IMR-90 (cell line): ENCODE results near the gene JMJD1C. TPM values are rescaled to one million over a fixed set of nuclear protein-coding genes. Genes with fewer than 3 reads are reported as not detected.

ENCODE experiments used
- ATAC-seq: fragments of 200-7000 bp; cut with Tn5 transposase; 2 replicates; pipeline ENCODE4 v1.9.1; 2020; ENCODE audit warnings: low read depth, mild to moderate bottlenecking, moderate library complexity
- BruUV-seq: library from RNA; stranded (reverse); fragments of 400-500 nt; replicated peaks from 2 replicates; lab custom pipeline; 2021; lab: Mats Ljungman, UMichigan
- CTCF ChIA-PET: fragments of 300-600 bp; formaldehyde crosslinking; extraction: SDS; loops from one replicate; lab custom pipeline; 2021; ENCODE audit warnings: antibody characterized with exemption; lab: Yijun Ruan, JAX
- POLR2A ChIA-PET: fragments of 300-600 bp; sonication (Branson Sonifier 250); formaldehyde crosslinking; loops from one replicate; lab custom pipeline; 2022; ENCODE audit warnings: antibody characterized with exemption; ENCODE audit not compliant: unreplicated experiment; lab: Charles Lee
- DNase-seq: peaks from one replicate; pipeline ENCODE4 v3.0.0; 2013
- H2AFZ ChIP-seq: replicated peaks from 2 replicates; pipeline ENCODE3; 2013; ENCODE audit warnings: low read length, mild to moderate bottlenecking; ENCODE audit not compliant: poor library complexity
- H2AK5ac ChIP-seq: 2 replicates; pipeline ENCODE4 v1.6.1; 2013; ENCODE audit warnings: low read depth, low read length, inconsistent platforms
- H2AK9ac ChIP-seq: replicated peaks from 2 replicates; pipeline ENCODE3; 2013; ENCODE audit warnings: mild to moderate bottlenecking, low read depth, low read length, moderate library complexity; ENCODE audit not compliant: poor library complexity
- H2BK120ac ChIP-seq: 2 replicates; pipeline ENCODE4 v1.6.1; 2013; ENCODE audit warnings: low read depth, low read length, inconsistent platforms
- H2BK15ac ChIP-seq: 3 replicates; pipeline ENCODE4 v1.6.1; 2013; ENCODE audit warnings: low read depth, low read length, inconsistent platforms
- H2BK20ac ChIP-seq: 2 replicates; pipeline ENCODE4 v1.6.1; 2013; ENCODE audit warnings: low read depth, mild to moderate bottlenecking, inconsistent platforms, low read length, moderate library complexity
- H2BK5ac ChIP-seq: 2 replicates; pipeline ENCODE4 v1.6.1; 2013; ENCODE audit warnings: mild to moderate bottlenecking, low read depth, low read length, inconsistent platforms; ENCODE audit not compliant: poor library complexity, severe bottlenecking
- H3K14ac ChIP-seq: replicated peaks from 2 replicates; pipeline ENCODE4 v1.6.1; 2013; ENCODE audit warnings: low read depth, low read length, inconsistent platforms
- H3K18ac ChIP-seq: 2 replicates; pipeline ENCODE4 v1.6.1; 2013; ENCODE audit warnings: low read depth, low read length, control low read depth
- H3K23ac ChIP-seq: 2 replicates; pipeline ENCODE4 v1.6.1; 2013; ENCODE audit warnings: low read depth, low read length, inconsistent platforms
- H3K27ac ChIP-seq: 2 replicates; pipeline ENCODE4 v1.5.1; 2013; ENCODE audit warnings: mild to moderate bottlenecking, control low read depth, low read length; ENCODE audit not compliant: insufficient read depth
- H3K27me3 ChIP-seq: 2 replicates; pipeline ENCODE4 v1.6.1; 2013; ENCODE audit warnings: low read length; ENCODE audit not compliant: control insufficient read depth, insufficient read depth
- H3K36me3 ChIP-seq: 2 replicates; pipeline ENCODE4 v1.6.1; 2013; ENCODE audit warnings: low read length, mixed read lengths; ENCODE audit not compliant: control insufficient read depth, insufficient read depth
- H3K4ac ChIP-seq: 2 replicates; pipeline ENCODE4 v1.6.1; 2013; ENCODE audit warnings: low read depth, low read length, inconsistent platforms
- H3K4me1 ChIP-seq: 2 replicates; pipeline ENCODE4 v1.6.1; 2013; ENCODE audit warnings: low read length, mixed read lengths; ENCODE audit not compliant: control insufficient read depth, insufficient read depth
- H3K4me2 ChIP-seq: 2 replicates; pipeline ENCODE4 v1.6.1; 2013; ENCODE audit warnings: low read depth, mild to moderate bottlenecking, control low read depth, low read length, moderate library complexity
- H3K4me3 ChIP-seq: 2 replicates; pipeline ENCODE4 v1.5.1; 2013; ENCODE audit warnings: low read depth, mild to moderate bottlenecking, control low read depth, low read length, moderate library complexity; ENCODE audit not compliant: insufficient read depth
- H3K56ac ChIP-seq: 2 replicates; pipeline ENCODE4 v1.6.1; 2013; ENCODE audit warnings: low read length, inconsistent platforms; ENCODE audit not compliant: insufficient read depth; ENCODE audit errors: extremely low read depth
- H3K79me1 ChIP-seq, 2 experiments: 2 replicates each; pipeline ENCODE4 v1.6.1; 2013; ENCODE audit warnings: low read length in 2 of 2, inconsistent platforms in 1 of 2, low read depth in 1 of 2
- H3K9ac ChIP-seq: 2 replicates; pipeline ENCODE4 v1.6.1; 2013; ENCODE audit warnings: low read depth, low read length, control low read depth
- H3K9me1 ChIP-seq: 2 replicates; pipeline ENCODE4 v1.6.1; 2013; ENCODE audit warnings: low read length, inconsistent platforms; ENCODE audit not compliant: insufficient read depth
- H3K9me3 ChIP-seq: 2 replicates; pipeline ENCODE4 v1.6.1; 2013; ENCODE audit warnings: low read length; ENCODE audit not compliant: control insufficient read depth, insufficient read depth
- H4K20me1 ChIP-seq: 2 replicates; pipeline ENCODE4 v1.6.1; 2013; ENCODE audit warnings: low read length, inconsistent platforms; ENCODE audit not compliant: insufficient read depth
- H4K5ac ChIP-seq: 2 replicates; pipeline ENCODE4 v1.6.1; 2013; ENCODE audit warnings: mild to moderate bottlenecking, low read depth, low read length, control low read depth
- H4K8ac ChIP-seq, 2 experiments: 2 replicates each; pipeline ENCODE4 v1.6.1; 2013; ENCODE audit warnings: low read depth in 2 of 2, low read length in 2 of 2, control low read depth in 1 of 2, inconsistent platforms in 1 of 2
- H4K91ac ChIP-seq: 2 replicates; pipeline ENCODE4 v1.6.1; 2013; ENCODE audit warnings: low read depth, low read length, inconsistent platforms; ENCODE audit not compliant: insufficient read depth
- BHLHE40 ChIP-seq: fragments of 150-350 bp; IDR thresholded peaks from 2 replicates; pipeline ENCODE4 v1.6.1; 2016; ENCODE audit warnings: mild to moderate bottlenecking, low read depth, low read length
- CHD1 ChIP-seq: IDR thresholded peaks from 2 replicates; pipeline ENCODE4 v1.6.1; 2012; ENCODE audit warnings: low read depth, low read length, improper control_type of control experiment
- FOS ChIP-seq: fragments of 150-350 bp; IDR thresholded peaks from 2 replicates; pipeline ENCODE4 v1.6.1; 2016; ENCODE audit warnings: low read depth, low read length
- RAD21 ChIP-seq: IDR thresholded peaks from 2 replicates; pipeline ENCODE4 v1.6.1; 2012; ENCODE audit warnings: low read length, improper control_type of control experiment
- RFX5 ChIP-seq: IDR thresholded peaks from 2 replicates; pipeline ENCODE4 v1.8.0; 2012; ENCODE audit warnings: low read depth, mild to moderate bottlenecking, low read length, moderate library complexity
- SMC3 ChIP-seq: fragments of 150-350 bp; IDR thresholded peaks from 2 replicates; pipeline ENCODE4 v1.6.1; 2016; ENCODE audit warnings: low read depth, mild to moderate bottlenecking, antibody characterized with exemption, low read length, moderate library complexity
- WGBS, 2 experiments: methylation state at CpG; one replicate each; pipeline versions ENCODE4 v1.1.5 to v1.1.7; 2013; ENCODE audit warnings: missing lambda C conversion rate in 2 of 2; ENCODE audit not compliant: insufficient read length in 1 of 2; ENCODE audit errors: extremely low coverage in 2 of 2; 5-methylcytosine and 5-hydroxymethylcytosine counted together
- dilution Hi-C: fragments of 300-500 bp; cut with HindIII; formaldehyde crosslinking; loops from one replicate; pipeline ENCODE4 v1.14.3; 2018; ENCODE audit warnings: low sequenced_read_pairs; ENCODE audit not compliant: unreplicated experiment
- in situ Hi-C: fragments of 300-500 bp; cut with MboI; formaldehyde crosslinking; loops from 3 replicates; pipeline ENCODE4 v1.14.3; 2019; ENCODE audit warnings: low sequenced_read_pairs, inconsistent platforms, mixed read lengths
- intact Hi-C: fragments of 100-400 bp; cut with micrococcal nuclease; formaldehyde crosslinking; loops from 2 replicates; pipeline ENCODE4 v1.10.0; 2022
- polyA plus RNA-seq, 3 experiments: library from polyadenylated mRNA; depleted of rRNA; stranded (reverse); fragments of >200 nt; gene quantifications; 2 replicates each; pipeline ENCODE4 v1.2.3, GENCODE V29; 2012; ENCODE audit warnings: low replicate concordance in 1 of 3
- total RNA-seq: library from RNA; depleted of rRNA; stranded (reverse); fragments of >200 nt; gene quantifications from 2 replicates; pipeline ENCODE4 v1.2.3, GENCODE V29; 2012
- TF ChIP-seq, protein P1 (sequence below): conservative IDR thresholded peaks from 2 replicates; pipeline ENCODE4 v1.5.1; 2012; ENCODE audit warnings: mild to moderate bottlenecking, low read depth, low read length, improper control_type of control experiment
- TF ChIP-seq, protein P2 (sequence below): fragments of 150-350 bp; IDR thresholded peaks from 2 replicates; pipeline ENCODE4 v1.6.1; 2017; ENCODE audit warnings: mild to moderate bottlenecking, antibody characterized with exemption, low read length, low read depth

JMJD1C gene
- total and polyA plus RNA-seq, 2 of the 4 experiments (the other 2 are of a cell fraction) = 15.6 to 96.8 TPM

DNA sequence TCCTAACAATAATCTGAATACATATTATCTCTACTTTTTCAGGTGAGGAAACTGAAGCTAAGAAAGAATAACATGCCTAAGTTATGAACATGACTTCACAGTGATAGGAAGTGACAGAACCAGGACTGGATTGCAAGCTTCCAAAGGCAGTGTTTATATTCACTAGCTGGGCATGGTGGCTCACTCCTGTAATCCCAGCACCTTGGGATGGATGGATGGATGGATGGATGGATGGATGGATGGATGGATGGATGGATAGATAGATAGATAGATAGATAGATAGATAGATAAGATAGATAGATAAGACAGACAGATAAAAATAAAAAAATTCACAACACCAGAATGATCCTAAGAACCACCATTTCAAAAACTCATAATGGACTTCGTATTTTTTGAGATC lies 18.2 kb upstream of the JMJD1C start:
- Histone ChIP-seq H4K91ac (no peak overlapping the region), H2AFZ (no peak overlapping the region), H3K27ac (no peak overlapping the region), H3K9me1 (peaks cover 9% of the 10 kb centered on the region; the same call in 1 of the 2 replicates), H2BK20ac (no peak overlapping the region), H4K8ac (no peak overlapping the region), H3K23ac (no peak overlapping the region), H4K20me1 (peaks cover 20% of the 10 kb centered on the region; the same call in 1 of the 2 replicates), H3K27me3 (no peaks in the 10 kb centered on the region), H3K18ac (no peak overlapping the region), H2BK120ac (no peak overlapping the region), H3K4me3 (no peak overlapping the region), H2AK9ac (no peak overlapping the region), H3K9me3 (no peaks in the 10 kb centered on the region), H3K36me3 (no peaks in the 10 kb centered on the region), H2AK5ac (no peak overlapping the region), H3K14ac (no peak overlapping the region), H3K4me1 (no peaks in the 10 kb centered on the region), H3K9ac (no peak overlapping the region), H2BK5ac (no peak overlapping the region), H4K5ac (no peak overlapping the region), H2BK15ac (no peak overlapping the region), H3K56ac (no peak overlapping the region), H3K4ac (no peak overlapping the region), H3K4me2 (no peak overlapping the region), H3K79me1 (peaks cover 40 to 56% of the 10 kb centered on the region in 2 experiments)
- no CpG with 5 or more reads among the region's 1 CpG for WGBS, 2 experiments
- intact Hi-C loops (no loop called here), dilution Hi-C loops (no loop called here), in situ Hi-C loops (no loop called here)
- ChIA-PET CTCF (interaction anchor here (0.6 kb wide), 1 partner anchor 220 kb away, joined by 3 read pairs; no protein-coding TSS in a partner anchor), POLR2A (no interaction called here)
- no TSS peak for BruUV-seq
- ATAC-seq (no peak), DNase-seq (no peak)
- TF ChIP-seq CHD1 = no peak
- TF ChIP-seq, protein P1, sequence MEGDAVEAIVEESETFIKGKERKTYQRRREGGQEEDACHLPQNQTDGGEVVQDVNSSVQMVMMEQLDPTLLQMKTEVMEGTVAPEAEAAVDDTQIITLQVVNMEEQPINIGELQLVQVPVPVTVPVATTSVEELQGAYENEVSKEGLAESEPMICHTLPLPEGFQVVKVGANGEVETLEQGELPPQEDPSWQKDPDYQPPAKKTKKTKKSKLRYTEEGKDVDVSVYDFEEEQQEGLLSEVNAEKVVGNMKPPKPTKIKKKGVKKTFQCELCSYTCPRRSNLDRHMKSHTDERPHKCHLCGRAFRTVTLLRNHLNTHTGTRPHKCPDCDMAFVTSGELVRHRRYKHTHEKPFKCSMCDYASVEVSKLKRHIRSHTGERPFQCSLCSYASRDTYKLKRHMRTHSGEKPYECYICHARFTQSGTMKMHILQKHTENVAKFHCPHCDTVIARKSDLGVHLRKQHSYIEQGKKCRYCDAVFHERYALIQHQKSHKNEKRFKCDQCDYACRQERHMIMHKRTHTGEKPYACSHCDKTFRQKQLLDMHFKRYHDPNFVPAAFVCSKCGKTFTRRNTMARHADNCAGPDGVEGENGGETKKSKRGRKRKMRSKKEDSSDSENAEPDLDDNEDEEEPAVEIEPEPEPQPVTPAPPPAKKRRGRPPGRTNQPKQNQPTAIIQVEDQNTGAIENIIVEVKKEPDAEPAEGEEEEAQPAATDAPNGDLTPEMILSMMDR = no peak
- TF ChIP-seq SMC3 = no peak
- TF ChIP-seq BHLHE40 = no peak
- no peak for TF ChIP-seq RAD21
- TF ChIP-seq RFX5 = no peak
- TF ChIP-seq, protein P2, sequence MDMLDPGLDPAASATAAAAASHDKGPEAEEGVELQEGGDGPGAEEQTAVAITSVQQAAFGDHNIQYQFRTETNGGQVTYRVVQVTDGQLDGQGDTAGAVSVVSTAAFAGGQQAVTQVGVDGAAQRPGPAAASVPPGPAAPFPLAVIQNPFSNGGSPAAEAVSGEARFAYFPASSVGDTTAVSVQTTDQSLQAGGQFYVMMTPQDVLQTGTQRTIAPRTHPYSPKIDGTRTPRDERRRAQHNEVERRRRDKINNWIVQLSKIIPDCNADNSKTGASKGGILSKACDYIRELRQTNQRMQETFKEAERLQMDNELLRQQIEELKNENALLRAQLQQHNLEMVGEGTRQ = no peak
- no peak for TF ChIP-seq FOS
